Measurements from ENCODE around the gene TMEM101.
"Not testable (repeated sequence)": the region's sequence is repeated elsewhere in the genome, so short reads cannot be mapped to it uniquely, and the experiment has no call there.

The TMEM101 gene

GRCh38 chr17:44024271-44024663 lies 9.5 kb upstream of the TMEM101 start:
- DNase-seq (ENCODE audit: low spot score) = no peak

- DNase-seq (ENCODE audit: low spot score) = no peak
These were observed 8.9 kb upstream of the TMEM101 start for GRCh38 chr17:44023545-44024270.

- no peak for DNase-seq (ENCODE audit: low spot score)
These were observed 7.5 kb upstream of the TMEM101 start for GRCh38 chr17:44022246-44022645.

GRCh38 chr17:44021227-44021626 lies 6.5 kb upstream of the TMEM101 start:
- not testable (repeated sequence) for DNase-seq (ENCODE audit: low spot score)

- DNase-seq (ENCODE audit: low spot score) = no peak
These were observed 678 bp downstream of the TMEM101 start for GRCh38 chr17:44014133-44014436.

GRCh38 chr17:44012874-44013273 lies 1.9 kb downstream of the TMEM101 start:
- DNase-seq (ENCODE audit: low spot score) = no peak

- no peak for DNase-seq (ENCODE audit: low spot score)
These were observed 2.4 kb downstream of the TMEM101 start for GRCh38 chr17:44012391-44012790.

- no peak for DNase-seq (ENCODE audit: low spot score)
These were observed 2.9 kb downstream of the TMEM101 start for GRCh38 chr17:44011876-44012275.

GRCh38 chr17:44010966-44011647 lies 3.7 kb downstream of the TMEM101 start:
- DNase-seq (ENCODE audit: low spot score) = no peak

- DNase-seq (ENCODE audit: low spot score) = no peak
These were observed 6.4 kb downstream of the TMEM101 start for GRCh38 chr17:44008205-44008909.

GRCh38 chr17:44007346-44008204 lies 7.2 kb downstream of the TMEM101 start:
- no peak for DNase-seq (ENCODE audit: low spot score)

- DNase-seq (ENCODE audit: low spot score) = peak; percentile 99
These were observed 8.0 kb downstream of the TMEM101 start for GRCh38 chr17:44006598-44007345.

- peak; percentile 8 for DNase-seq (ENCODE audit: low spot score)
These were observed 8.5 kb downstream of the TMEM101 start for GRCh38 chr17:44006272-44006597.

GRCh38 chr17:44005527-44006271 lies 9.1 kb downstream of the TMEM101 start:
- DNase-seq (ENCODE audit: low spot score) = peak; percentile 36

- peak; percentile 9 for DNase-seq (ENCODE audit: low spot score)
These were observed 9.8 kb downstream of the TMEM101 start for GRCh38 chr17:44004761-44005526.

- no peak for DNase-seq (ENCODE audit: low spot score)
These were observed 10.5 kb downstream of the TMEM101 start, which contains the start of gene NAGS for GRCh38 chr17:44004077-44004760. Gene NAGS, plus strand, starts transcription at chr17:44004622. Its CDS starts 42 bp downstream, at chr17:44004664.

- no peak for DNase-seq (ENCODE audit: low spot score)
These were observed 12.5 kb downstream of the TMEM101 start for GRCh38 chr17:44002141-44002848.

GRCh38 chr17:44001461-44001920 lies 13.3 kb downstream of the TMEM101 start:
- no peak for DNase-seq (ENCODE audit: low spot score)
